Rectal smooth muscle tissue (tissue), 1 donor: Measurements from ENCODE around the gene ASIC5.
A peak's percentile ranks its signal among the peaks of the same experiment; 100 is the strongest.
"Not testable (repeated sequence)": the region's sequence is repeated elsewhere in the genome, so short reads cannot be mapped to it uniquely, and the experiment has no call there.

Source experiments
- H3K27ac ChIP-seq: one replicate; pipeline ENCODE4 v1.7.0; 2013; ENCODE audit warnings: low read depth, low read length, inconsistent platforms
- H3K27me3 ChIP-seq: one replicate; pipeline ENCODE4 v1.7.0; 2013; ENCODE audit warnings: low read length; ENCODE audit not compliant: control insufficient read depth, insufficient read depth
- H3K36me3 ChIP-seq: one replicate; pipeline ENCODE4 v1.7.0; 2013; ENCODE audit warnings: low read length; ENCODE audit not compliant: control insufficient read depth, insufficient read depth
- H3K4me1 ChIP-seq: one replicate; pipeline ENCODE4 v1.7.0; 2013; ENCODE audit warnings: low read length; ENCODE audit not compliant: control insufficient read depth, insufficient read depth
- H3K4me3 ChIP-seq: one replicate; pipeline ENCODE4 v1.7.0; 2013; ENCODE audit warnings: low read length
- H3K9ac ChIP-seq: one replicate; pipeline ENCODE4 v1.7.0; 2013; ENCODE audit warnings: low read length

The ASIC5 gene

GRCh38 chr4:155811083-155811482 is 55.0 kb downstream of the ASIC5 start:
- H3K27me3 ChIP-seq: no peaks in the 10 kb centered on the region
- H3K4me1 ChIP-seq: peaks cover 10% of the 10 kb centered on the region
- no peak overlapping the region for H3K4me3 ChIP-seq
- no peaks in the 10 kb centered on the region for H3K36me3 ChIP-seq
- H3K27ac ChIP-seq: no peak overlapping the region
- no peak overlapping the region for H3K9ac ChIP-seq

- Histone ChIP-seq H3K27me3 (no peaks in the 10 kb centered on the region), H3K36me3 (no peaks in the 10 kb centered on the region), H3K4me1 (peaks cover 10% of the 10 kb centered on the region), H3K4me3 (no peak overlapping the region), H3K27ac (no peak overlapping the region), H3K9ac (no peak overlapping the region)
These were observed 56.2 kb downstream of the ASIC5 start for GRCh38 chr4:155809835-155810234.

GRCh38 chr4:155807021-155807420 is 59.1 kb downstream of the ASIC5 start:
- no peak overlapping the region for H3K4me3 ChIP-seq
- H3K27me3 ChIP-seq: no peaks in the 10 kb centered on the region
- H3K27ac ChIP-seq: peak overlapping the region; percentile 51
- peaks cover 14% of the 10 kb centered on the region for H3K4me1 ChIP-seq
- no peaks in the 10 kb centered on the region for H3K36me3 ChIP-seq
- no peak overlapping the region for H3K9ac ChIP-seq

- H3K4me1 ChIP-seq: peaks cover 20% of the 10 kb centered on the region
- H3K27ac ChIP-seq: peak overlapping the region; percentile 72
- no peak overlapping the region for H3K9ac ChIP-seq
- H3K4me3 ChIP-seq: no peak overlapping the region
- no peaks in the 10 kb centered on the region for H3K36me3 ChIP-seq
- no peaks in the 10 kb centered on the region for H3K27me3 ChIP-seq
These were observed 61.1 kb downstream of the ASIC5 start for GRCh38 chr4:155805016-155805415.

- Histone ChIP-seq H3K27ac (peak overlapping the region; percentile 72), H3K9ac (no peak overlapping the region), H3K4me1 (peaks cover 26% of the 10 kb centered on the region), H3K4me3 (no peak overlapping the region), H3K36me3 (no peaks in the 10 kb centered on the region), H3K27me3 (no peaks in the 10 kb centered on the region)
These were observed 63.7 kb downstream of the ASIC5 start for GRCh38 chr4:155802190-155802959.

- Histone ChIP-seq H3K27me3 (no peaks in the 10 kb centered on the region), H3K4me1 (peaks cover 16% of the 10 kb centered on the region), H3K36me3 (no peaks in the 10 kb centered on the region), H3K9ac (no peak overlapping the region), H3K27ac (no peak overlapping the region), H3K4me3 (no peak overlapping the region)
These were observed 65.3 kb downstream of the ASIC5 start for GRCh38 chr4:155800685-155801343.

- H3K27me3 ChIP-seq: no peaks in the 10 kb centered on the region
- no peaks in the 10 kb centered on the region for H3K36me3 ChIP-seq
- peaks cover 16% of the 10 kb centered on the region for H3K4me1 ChIP-seq
- peak overlapping the region; percentile 75 for H3K27ac ChIP-seq
- H3K4me3 ChIP-seq: no peak overlapping the region
- H3K9ac ChIP-seq: no peak overlapping the region
These were observed 66.3 kb downstream of the ASIC5 start for GRCh38 chr4:155799794-155800123.

- Histone ChIP-seq H3K4me1 (peaks cover 16% of the 10 kb centered on the region), H3K4me3 (no peak overlapping the region), H3K27ac (peak overlapping the region; percentile 75), H3K27me3 (no peaks in the 10 kb centered on the region), H3K9ac (no peak overlapping the region), H3K36me3 (no peaks in the 10 kb centered on the region)
These were observed 66.8 kb downstream of the ASIC5 start for GRCh38 chr4:155799116-155799793.

- H3K36me3 ChIP-seq, H3K4me3 ChIP-seq, H3K27me3 ChIP-seq, H3K27ac ChIP-seq, H3K9ac ChIP-seq: not testable (repeated sequence)
- H3K4me1 ChIP-seq: peaks cover 16% of the 10 kb centered on the region
These were observed 68.5 kb downstream of the ASIC5 start for GRCh38 chr4:155797581-155797980.

GRCh38 chr4:155795991-155796390 is 70.1 kb downstream of the ASIC5 start:
- no peak overlapping the region for H3K9ac ChIP-seq
- H3K27me3 ChIP-seq: no peaks in the 10 kb centered on the region
- H3K4me1 ChIP-seq: peaks cover 13% of the 10 kb centered on the region
- no peak overlapping the region for H3K4me3 ChIP-seq
- no peaks in the 10 kb centered on the region for H3K36me3 ChIP-seq
- no peak overlapping the region for H3K27ac ChIP-seq

GRCh38 chr4:155794589-155795236 is 71.4 kb downstream of the ASIC5 start:
- H3K36me3 ChIP-seq: no peaks in the 10 kb centered on the region
- no peak overlapping the region for H3K4me3 ChIP-seq
- no peak overlapping the region for H3K9ac ChIP-seq
- H3K4me1 ChIP-seq: peaks cover 3% of the 10 kb centered on the region
- H3K27ac ChIP-seq: no peak overlapping the region
- no peaks in the 10 kb centered on the region for H3K27me3 ChIP-seq

- no peak overlapping the region for H3K9ac ChIP-seq
- H3K27ac ChIP-seq: no peak overlapping the region
- no peak overlapping the region for H3K4me3 ChIP-seq
- no peaks in the 10 kb centered on the region for H3K36me3 ChIP-seq
- H3K4me1 ChIP-seq: peaks cover 7% of the 10 kb centered on the region
- no peaks in the 10 kb centered on the region for H3K27me3 ChIP-seq
These were observed 76.1 kb downstream of the ASIC5 start for GRCh38 chr4:155789982-155790381.
